HepG2 (cell line): ENCODE measurements around the gene FSCN2. TPM values are rescaled to one million over a fixed set of nuclear protein-coding genes. Genes with fewer than 3 reads are reported as not detected.

ENCODE experiments used
- ATAC-seq: fragments of 200-7000 bp; cut with Tn5 transposase; 3 replicates; pipeline ENCODE4 v1.9.1; 2020; ENCODE audit warnings: mild to moderate bottlenecking, moderate library complexity
- BruUV-seq: library from RNA; stranded (reverse); fragments of 400-500 nt; replicated peaks from 2 replicates; lab custom pipeline; 2021; lab: Mats Ljungman, UMichigan
- CTCF ChIA-PET: fragments of 300-600 bp; formaldehyde crosslinking; extraction: SDS; loops from one replicate; lab custom pipeline; 2021; ENCODE audit warnings: low total read pairs, inconsistent platforms, low intra/inter-chr PET ratio; lab: Yijun Ruan, JAX
- POLR2A ChIA-PET: fragments of 350-600 bp; sonication (Branson Sonifier 250); formaldehyde crosslinking; loops from one replicate; lab custom pipeline; 2020; ENCODE audit warnings: antibody characterized with exemption, inconsistent platforms; lab: Yijun Ruan, JAX
- DNase-seq: peaks from one replicate; pipeline ENCODE4 v3.0.0-alpha.2; 2015; ENCODE audit warnings: low spot score
- FAIRE-seq: peaks from 3 replicates; lab custom pipeline; 2011; peaks lifted over from hg19 to GRCh38; lab: Jason Lieb, UNC
- H2AFZ ChIP-seq: one replicate; pipeline ENCODE4 v1.6.1; 2011; ENCODE audit warnings: low read length, inconsistent platforms
- H3K27ac ChIP-seq: fragments of 300-600 bp; 3 replicates; pipeline ENCODE4 v1.8.0; 2011; ENCODE audit warnings: mixed run types, mild to moderate bottlenecking, mixed read lengths, low read length, inconsistent platforms; ENCODE audit not compliant: insufficient read depth; ENCODE audit errors: extremely low read length
- H3K27me3 ChIP-seq, 2 experiments: fragments of 200-600 bp in 1 of 2; 2 replicates in 1 of 2; 3 replicates in 1 of 2; pipeline versions ENCODE4 v1.6.0 to v1.8.0; 2011; ENCODE audit warnings: low read length in 2 of 2, mild to moderate bottlenecking in 2 of 2, moderate library complexity in 2 of 2, inconsistent platforms in 1 of 2; ENCODE audit not compliant: insufficient read depth in 2 of 2, control insufficient read depth in 1 of 2
- H3K36me3 ChIP-seq, 2 experiments: fragments of 200-600 bp in 1 of 2; replicated peaks in 1 of 2; 2 replicates in 1 of 2; 3 replicates in 1 of 2; pipeline versions ENCODE4 v1.5.1 to v1.8.0; 2011; ENCODE audit warnings: low read length in 2 of 2, inconsistent platforms in 1 of 2; ENCODE audit not compliant: insufficient read depth in 2 of 2, control insufficient read depth in 1 of 2
- H3K4me1 ChIP-seq: 2 replicates; pipeline ENCODE4 v1.5.1; 2012; ENCODE audit warnings: low read length, inconsistent platforms; ENCODE audit not compliant: insufficient read depth
- H3K4me2 ChIP-seq: 2 replicates; pipeline ENCODE4 v1.6.0; 2011; ENCODE audit warnings: low read depth, low read length, inconsistent platforms
- H3K4me3 ChIP-seq, 3 experiments: fragments of 200-600 bp in 1 of 3; sonication (generic), shearing (Covaris generic) in 1 of 3; replicated peaks in 1 of 3; 2 replicates each; pipeline ENCODE4 v1.5.1; 2011 to 2016; ENCODE audit warnings: low read length in 3 of 3, inconsistent platforms in 2 of 3, low read depth in 2 of 3, mild to moderate bottlenecking in 2 of 3, control low read depth in 1 of 3, mixed read lengths in 1 of 3; ENCODE audit not compliant: insufficient read depth in 1 of 3
- H3K79me2 ChIP-seq: one replicate; pipeline ENCODE4 v1.6.1; 2011; ENCODE audit warnings: low read length, inconsistent platforms; ENCODE audit not compliant: insufficient read depth
- H3K9ac ChIP-seq: 2 replicates; pipeline ENCODE4 v1.6.0; 2011; ENCODE audit warnings: mild to moderate bottlenecking, low read depth, low read length, inconsistent platforms; ENCODE audit not compliant: insufficient read depth
- H3K9me3 ChIP-seq: 2 replicates; pipeline ENCODE4 v1.5.1; 2012; ENCODE audit warnings: mild to moderate bottlenecking, low read length
- H4K20me1 ChIP-seq: 2 replicates; pipeline ENCODE4 v1.6.0; 2011; ENCODE audit warnings: inconsistent platforms, mild to moderate bottlenecking, low read length, moderate library complexity; ENCODE audit not compliant: insufficient read depth
- ATF4 ChIP-seq, 2 experiments: fragments of 450-650 bp in 1 of 2; sonication (generic) in 1 of 2; formaldehyde crosslinking; IDR thresholded peaks; 2 replicates each; pipeline versions ENCODE4 v1.5.0 to v1.8.0; 2020 to 2022; ENCODE audit warnings: mild to moderate bottlenecking in 1 of 2, missing genetic modification reagents in 1 of 2
- GPBP1L1 ChIP-seq: sonication (generic); formaldehyde crosslinking; IDR thresholded peaks from 2 replicates; pipeline ENCODE4 v1.5.0; 2020; ENCODE audit warnings: mild to moderate bottlenecking, missing genetic modification reagents
- NFE2L1 ChIP-seq: sonication (generic); formaldehyde crosslinking; IDR thresholded peaks from 2 replicates; pipeline ENCODE4 v1.4.0; 2020; ENCODE audit warnings: missing genetic modification reagents, mild to moderate bottlenecking, borderline replicate concordance
- RBM39 ChIP-seq: fragments of 200-400 bp; formaldehyde crosslinking; IDR thresholded peaks from one replicate; pipeline ENCODE4 v1.6.1; 2018; ENCODE audit warnings: antibody characterized with exemption, mild to moderate bottlenecking, low read depth, low read length; ENCODE audit not compliant: poor library complexity, severe bottlenecking
- SP1 ChIP-seq, 2 experiments: fragments of 450-650 bp in 1 of 2; sonication (generic) in 1 of 2; formaldehyde crosslinking in 1 of 2; IDR thresholded peaks; 2 replicates each; pipeline versions ENCODE4 v1.4.0 to v1.6.1; 2016 to 2020; ENCODE audit warnings: missing genetic modification reagents in 1 of 2
- SSRP1 ChIP-seq: IDR thresholded peaks from 2 replicates; pipeline ENCODE4 v1.6.1; 2016; ENCODE audit warnings: control low read depth
- STAT6 ChIP-seq: sonication (generic); formaldehyde crosslinking; IDR thresholded peaks from 2 replicates; pipeline ENCODE4 v1.4.0; 2020; ENCODE audit warnings: missing genetic modification reagents, mild to moderate bottlenecking, borderline replicate concordance
- TRAFD1 ChIP-seq: sonication (generic); formaldehyde crosslinking; IDR thresholded peaks from 2 replicates; pipeline ENCODE4 v1.5.1; 2020; ENCODE audit warnings: missing genetic modification reagents, mild to moderate bottlenecking, borderline replicate concordance
- ZNF337 ChIP-seq: sonication (generic); formaldehyde crosslinking; IDR thresholded peaks from 2 replicates; pipeline ENCODE4 v1.5.1; 2020; ENCODE audit warnings: missing genetic modification reagents, low read depth, mild to moderate bottlenecking, borderline replicate concordance
- ZNF530 ChIP-seq: sonication (generic); formaldehyde crosslinking; IDR thresholded peaks from 2 replicates; pipeline ENCODE4 v1.5.0; 2020; ENCODE audit warnings: low read depth, mild to moderate bottlenecking, missing genetic modification reagents
- ZNF644 ChIP-seq: IDR thresholded peaks from 2 replicates; pipeline ENCODE4 v1.6.1; 2016; ENCODE audit warnings: low read depth
- ZNF784 ChIP-seq: sonication (generic); formaldehyde crosslinking; IDR thresholded peaks from 2 replicates; pipeline ENCODE4 v1.5.1; 2020; ENCODE audit warnings: missing genetic modification reagents, mild to moderate bottlenecking, borderline replicate concordance
- ZSCAN25 ChIP-seq: sonication (generic); formaldehyde crosslinking; IDR thresholded peaks from 2 replicates; pipeline ENCODE4 v1.8.0; 2022; ENCODE audit warnings: mild to moderate bottlenecking, missing genetic modification reagents
- WGBS: methylation state at CpG from one replicate; pipeline ENCODE4 v1.1.6; 2017; ENCODE audit warnings: low lambda C conversion rate; 5-methylcytosine and 5-hydroxymethylcytosine counted together
- in situ Hi-C: cut with HindIII; loops from 2 replicates; pipeline ENCODE4 v1.10.0; 2017; ENCODE audit warnings: low pct_unique_long_range_greater_than_20kb; ENCODE audit not compliant: extremely low pct_ligation_motif_present
- intact Hi-C: fragments of 100-400 bp; cut with micrococcal nuclease; formaldehyde crosslinking; loops from one replicate; pipeline ENCODE4 v1.10.0; 2022; ENCODE audit not compliant: unreplicated experiment
- polyA plus RNA-seq, 8 experiments: library from polyadenylated mRNA; depleted of rRNA in 3 of 8; stranded (reverse) in 7 of 8; unstranded in 1 of 8; fragments of >200 nt; fragmentation: Illumina TruSeq in 4 of 8; extraction: Trizol in 4 of 8; gene quantifications; 2 replicates each; pipeline versions ENCODE4 v1.2.1 to v1.2.3, GENCODE V29; 2011 to 2016; ENCODE audit warnings: low read depth in 4 of 8, missing spikeins in 1 of 8, mixed read lengths in 1 of 8; ENCODE audit not compliant: insufficient read depth in 1 of 8
- total RNA-seq, 5 experiments: library from RNA; depleted of rRNA; stranded (reverse); fragments of >200 nt; fragmentation: Illumina TruSeq; extraction: Trizol; gene quantifications; 2 replicates each; pipeline ENCODE4 v1.2.3, GENCODE V29; 2016; ENCODE audit warnings: low read depth in 1 of 5

The FSCN2 gene
- total and polyA plus RNA-seq, 2 of the 13 experiments (the other 11 are each of a cell fraction or from before 2014, with no cell fraction given) = 0.09 TPM; not detected in 1

- intact Hi-C loops = loop anchor here (10.0 kb wide), 1 partner anchor 116 kb away; the partner anchor contains the start of gene BAHCC1
- no peak for ATAC-seq
- peaks cover 26% of the 10 kb centered on the region for H3K79me2 ChIP-seq
- 70% methylated on average over 48 of the region's 48 CpGs for WGBS
- no peak overlapping the region for H2AFZ ChIP-seq
- no peaks in the 10 kb centered on the region; a peak in 1 of 5 replicates for H3K27me3 ChIP-seq
- BruUV-seq = no TSS peak
- peak overlapping the region; percentile 67 to 90 (median 75) for H3K4me3 ChIP-seq
- H4K20me1 ChIP-seq = peaks cover 42% of the 10 kb centered on the region
- peaks cover 14 to 23% of the 10 kb centered on the region in 2 experiments for H3K36me3 ChIP-seq
- peak overlapping the region; percentile 86 for H3K9ac ChIP-seq
- no peak overlapping the region for H3K27ac ChIP-seq
- H3K4me1 ChIP-seq = peaks cover 53% of the 10 kb centered on the region
- H3K9me3 ChIP-seq = no peaks in the 10 kb centered on the region
- in situ Hi-C loops = no loop called here
- H3K4me2 ChIP-seq = peak overlapping the region; percentile 82
- POLR2A ChIA-PET = interaction anchor here (0.7 to 4.1 kb wide), 6 partner anchors 8 to 116 kb away, joined by 3 to 21 read pairs (median 5); partner anchors contain the start of gene BAHCC1
- no peak for DNase-seq
- FAIRE-seq = no peak
- CTCF ChIA-PET = no interaction called here
- TF ChIP-seq SP1 (IDR thresholded peaks at IDR 0.05) (no peak), SP1 (CRISPR knock-in tag; IDR thresholded peaks at IDR 0.05) (no peak), ZNF337 (CRISPR knock-in tag) (peak; percentile 39; the same call in 1 of the 2 replicates), SSRP1 (CRISPR knock-in tag) (peak; percentile 21; the same call in 1 of the 2 replicates), NFE2L1 (CRISPR knock-in tag) (no peak), ZNF644 (CRISPR knock-in tag) (no peak), ZNF530 (CRISPR knock-in tag) (no peak), ATF4 (CRISPR knock-in tag; IDR thresholded peaks at IDR 0.05) (no peak), RBM39 (peak; percentile 13), ZNF784 (CRISPR knock-in tag) (peak; percentile 46; the same call in 1 of the 2 replicates), ZSCAN25 (CRISPR knock-in tag) (no peak), STAT6 (CRISPR knock-in tag) (no peak), TRAFD1 (CRISPR knock-in tag) (no peak), GPBP1L1 (CRISPR knock-in tag) (no peak)
Observed at GRCh38 chr17:81510785-81511553, 17.2 kb upstream of the FSCN2 start.
